H1 (cell line): Measurements from ENCODE around the gene DHX29. TPM values are rescaled to one million over a fixed set of nuclear protein-coding genes. Genes with fewer than 3 reads are reported as not detected.

Source experiments
- PHF8 ChIP-seq: fragments of 200-600 bp; sonication (generic); conservative IDR thresholded peaks from 2 replicates; pipeline ENCODE4 v1.7.1; 2012; ENCODE audit warnings: low read depth, mild to moderate bottlenecking, inconsistent platforms, low read length, moderate library complexity
- YY1 ChIP-seq: IDR thresholded peaks from 2 replicates; pipeline ENCODE4 v1.6.1; 2011; ENCODE audit warnings: low read depth, mild to moderate bottlenecking, low read length
- polyA plus RNA-seq, 7 experiments: library from polyadenylated mRNA; depleted of rRNA in 3 of 7; stranded (reverse) in 5 of 7; unstranded in 2 of 7; fragments of >200 nt in 5 of 7; fragments of 200-250 nt in 2 of 7; gene quantifications; 1 replicate in 5 of 7; 2 replicates in 1 of 7; 4 replicates in 1 of 7; pipeline versions ENCODE4 v1.2.1 to v1.2.3, GENCODE V29; 2011 to 2013; ENCODE audit warnings: missing spikeins in 2 of 7, mixed read lengths in 2 of 7
- total RNA-seq: library from RNA; stranded (reverse); fragmentation: NEBNext Ultra II Directional; extraction: Animal tissue kit (Norgen Biotek cat#: 25700); gene quantifications from 2 replicates; pipeline ENCODE4 v1.2.1, GENCODE V29; 2021

DHX29 gene
- total and polyA plus RNA-seq, 2 of the 8 experiments (the other 6 are each of a cell fraction or from before 2014, with no cell fraction given), result 3.4 to 32.1 TPM

- TF ChIP-seq PHF8 (peak; percentile 37; the same call in 1 of the 2 replicates), YY1 (peak; percentile 64; the same call in 1 of the 2 replicates)
Measured at GRCh38 chr5:55220433-55221185, 86.9 kb downstream of the DHX29 start (continued).
